Fibroblast of villous mesenchyme (primary cell): ENCODE data around the gene EDIL3. TPM values are rescaled to one million over a fixed set of nuclear protein-coding genes. Genes with fewer than 3 reads are reported as not detected.

Experiments
- DNase-seq: peaks from one replicate; pipeline ENCODE4 v3.0.0-alpha.2; 2010; ENCODE audit warnings: low read depth
- H3K4me3 ChIP-seq: 2 replicates; pipeline ENCODE4 v1.5.1; 2011; ENCODE audit warnings: low read depth, mild to moderate bottlenecking, low read length
- CTCF ChIP-seq: IDR thresholded peaks from 2 replicates; pipeline ENCODE4 v1.5.1; 2012; ENCODE audit warnings: low read depth, mild to moderate bottlenecking, low read length; ENCODE audit not compliant: insufficient read depth
- total RNA-seq: library from RNA; depleted of rRNA; stranded (reverse); fragments of >200 nt; gene quantifications from 2 replicates; pipeline ENCODE4 v1.2.3, GENCODE V29; 2012

EDIL3 gene
- total RNA-seq, 1 donor = 57.0 TPM

- no peak for DNase-seq
- H3K4me3 ChIP-seq = no peak overlapping the region
- no peak for TF ChIP-seq CTCF
These were observed 235.6 kb downstream of the EDIL3 start for GRCh38 chr5:84149094-84149493.

DNA sequence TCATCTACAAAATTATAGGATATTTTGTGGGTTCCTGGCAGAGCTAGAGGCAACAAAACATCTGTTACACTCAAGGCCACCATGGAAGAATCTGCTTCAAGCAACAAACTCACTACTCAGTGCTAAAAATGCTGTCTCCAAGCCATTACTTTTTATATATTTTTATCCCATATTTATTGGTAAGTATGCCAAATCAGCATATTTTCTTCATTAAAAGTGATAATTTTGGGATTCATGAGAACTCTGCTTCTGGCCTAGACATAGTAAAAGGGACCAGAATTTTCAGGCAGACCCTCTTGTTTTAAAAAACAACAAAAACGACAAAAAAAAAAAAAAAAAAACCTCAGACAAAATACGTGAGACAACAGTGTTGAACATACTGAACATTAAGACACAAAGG is 236.0 kb downstream of the EDIL3 start:
- no peak overlapping the region for H3K4me3 ChIP-seq
- no peak for TF ChIP-seq CTCF
- DNase-seq = no peak

DNA sequence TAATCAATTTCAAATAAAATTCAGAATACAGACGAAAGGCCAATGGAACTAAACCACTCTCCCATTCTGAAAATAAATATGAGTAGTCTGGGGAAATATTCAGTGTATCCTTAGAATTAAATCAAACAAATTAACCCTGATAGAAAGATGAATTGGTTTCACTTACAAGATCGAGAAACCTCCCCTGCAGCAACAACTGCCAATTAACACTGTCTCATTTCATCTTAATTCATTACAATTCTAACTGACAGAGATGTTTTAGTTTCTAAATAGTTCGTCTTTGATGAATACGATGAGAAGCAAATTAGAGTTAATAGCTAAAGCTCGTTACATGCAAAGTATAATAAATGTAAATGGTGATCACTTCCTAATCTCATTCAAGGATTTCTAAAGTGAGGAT is 247.1 kb downstream of the EDIL3 start:
- H3K4me3 ChIP-seq = no peak overlapping the region
- TF ChIP-seq CTCF = no peak
- DNase-seq = no peak

DNA sequence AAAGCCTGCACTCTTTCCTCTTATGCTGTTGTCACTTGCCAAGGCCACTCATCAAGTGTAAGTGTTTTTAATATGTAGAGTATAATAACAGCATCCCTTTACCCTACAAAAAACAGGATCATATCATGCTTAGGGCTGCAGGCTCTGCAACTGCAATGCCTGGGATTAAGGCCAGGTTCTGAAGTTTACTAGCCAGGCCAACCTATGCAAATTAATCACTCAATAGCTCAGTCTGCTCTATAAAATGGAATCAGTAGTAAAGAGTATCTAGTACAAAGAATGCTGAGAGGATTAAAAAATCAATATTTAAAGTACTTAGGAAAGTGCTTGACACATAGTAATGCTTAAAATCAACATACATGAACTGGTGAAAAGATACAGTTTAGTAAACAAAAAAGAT is 253.3 kb downstream of the EDIL3 start:
- DNase-seq = no peak
- H3K4me3 ChIP-seq = no peak overlapping the region
- no peak for TF ChIP-seq CTCF

- no peak overlapping the region for H3K4me3 ChIP-seq
- TF ChIP-seq CTCF = no peak
- DNase-seq = no peak
These were observed 254.6 kb downstream of the EDIL3 start for GRCh38 chr5:84130006-84130580.

- no peak overlapping the region for H3K4me3 ChIP-seq
- TF ChIP-seq CTCF = no peak
- no peak for DNase-seq
These were observed 259.5 kb downstream of the EDIL3 start for GRCh38 chr5:84125216-84125615.

GRCh38 chr5:84119252-84119651 is 265.4 kb downstream of the EDIL3 start:
- no peak for TF ChIP-seq CTCF

More at GRCh38 chr5:84119252-84119651, 265.4 kb downstream of the EDIL3 start:
- H3K4me3 ChIP-seq = no peak overlapping the region
- no peak for DNase-seq
